ENCODE results near the gene SRSF1. TPM values are rescaled to one million over a fixed set of nuclear protein-coding genes. Genes with fewer than 3 reads are reported as not detected.
"Not testable (repeated sequence)": the region's sequence is repeated elsewhere in the genome, so short reads cannot be mapped to it uniquely, and the experiment has no call there.

SRSF1 gene, protein sequence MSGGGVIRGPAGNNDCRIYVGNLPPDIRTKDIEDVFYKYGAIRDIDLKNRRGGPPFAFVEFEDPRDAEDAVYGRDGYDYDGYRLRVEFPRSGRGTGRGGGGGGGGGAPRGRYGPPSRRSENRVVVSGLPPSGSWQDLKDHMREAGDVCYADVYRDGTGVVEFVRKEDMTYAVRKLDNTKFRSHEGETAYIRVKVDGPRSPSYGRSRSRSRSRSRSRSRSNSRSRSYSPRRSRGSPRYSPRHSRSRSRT
- total RNA-seq: 100 to 1,000 TPM; 441 to 469 TPM

DNA sequence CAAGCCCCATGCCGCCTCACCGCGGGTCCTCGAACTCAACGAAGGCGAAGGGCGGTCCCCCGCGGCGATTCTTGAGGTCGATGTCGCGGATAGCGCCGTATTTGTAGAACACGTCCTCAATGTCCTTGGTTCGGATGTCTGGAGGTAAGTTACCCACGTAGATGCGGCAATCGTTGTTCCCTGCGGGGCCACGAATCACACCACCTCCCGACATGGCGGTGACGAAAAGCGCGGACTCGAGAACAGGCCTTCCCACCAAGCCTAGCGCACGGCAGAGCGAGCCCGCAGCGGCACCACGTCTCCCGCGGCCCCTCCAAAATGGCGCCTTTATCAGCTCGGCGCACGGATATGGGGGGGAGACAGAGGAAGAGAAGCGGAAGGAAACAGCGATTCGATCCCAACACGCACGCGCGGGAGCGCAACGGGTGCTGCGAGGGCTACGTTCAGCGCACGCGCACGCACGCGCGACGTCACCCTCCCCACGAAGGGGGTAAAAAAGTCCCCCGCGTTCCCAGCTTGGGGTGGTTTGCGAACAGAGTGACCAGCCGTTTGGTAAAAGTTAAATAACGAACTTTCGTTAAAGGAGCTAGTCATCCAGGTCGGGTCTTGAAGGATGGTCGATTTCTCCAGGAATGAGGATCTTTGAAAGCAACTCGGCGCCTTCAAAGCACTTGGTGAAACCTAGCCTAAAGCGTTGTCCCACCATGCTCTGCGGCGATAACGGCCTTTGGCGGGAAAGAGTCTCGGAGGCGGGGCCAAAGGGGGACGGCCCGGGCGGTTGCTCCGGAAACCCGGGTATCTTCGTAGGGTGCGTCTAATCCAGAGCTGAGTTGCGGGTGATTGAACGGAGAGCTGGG, at the start of gene SRSF1:
Gene SRSF1, minus strand, starts transcription at position 323 of the 857 bp plus-strand sequence. Its CDS starts 109 bp downstream, at position 214.
- H3K27ac Mint-ChIP-seq: peak within 1 kb of the TSS; percentile 99
- H3K36me3 Mint-ChIP-seq: peaks cover 64% of the 10 kb centered on the region
- no peaks in the 10 kb centered on the region for H3K9me3 Mint-ChIP-seq
- H3K4me1 Mint-ChIP-seq: peaks cover 41% of the 10 kb centered on the region
- DNase-seq: peak; percentile 97
- H3K4me3 Mint-ChIP-seq: peak within 1 kb of the TSS; percentile 93
- H3K27me3 Mint-ChIP-seq: no peaks in the 10 kb centered on the region

DNA sequence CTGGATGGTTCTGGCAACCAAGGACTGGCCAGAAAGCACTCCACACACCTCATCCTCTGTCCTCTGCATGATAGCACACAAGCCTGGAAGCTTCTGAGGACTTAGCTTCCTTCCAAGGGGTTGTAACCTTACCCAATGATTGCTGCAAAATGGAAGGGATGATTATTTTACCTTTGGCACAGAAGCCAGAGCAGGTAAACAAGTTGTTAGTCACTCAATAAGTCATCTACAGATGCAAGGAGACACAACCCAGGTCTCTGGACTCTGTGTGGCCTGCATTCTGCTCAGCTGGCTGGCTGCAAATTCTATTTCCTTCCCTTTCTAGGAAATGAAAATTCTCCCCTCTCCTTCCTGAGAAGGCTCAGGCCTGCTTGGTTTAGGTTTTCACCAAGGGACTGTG, 49.4 kb upstream of the SRSF1 start:
- H3K9me3 Mint-ChIP-seq: no peaks in the 10 kb centered on the region
- H3K36me3 Mint-ChIP-seq: no peaks in the 10 kb centered on the region
- H3K4me3 Mint-ChIP-seq: no peak overlapping the region
- H3K27ac Mint-ChIP-seq: no peak overlapping the region
- no peaks in the 10 kb centered on the region for H3K27me3 Mint-ChIP-seq
- H3K4me1 Mint-ChIP-seq: peaks cover 11% of the 10 kb centered on the region
- DNase-seq: no peak

DNA sequence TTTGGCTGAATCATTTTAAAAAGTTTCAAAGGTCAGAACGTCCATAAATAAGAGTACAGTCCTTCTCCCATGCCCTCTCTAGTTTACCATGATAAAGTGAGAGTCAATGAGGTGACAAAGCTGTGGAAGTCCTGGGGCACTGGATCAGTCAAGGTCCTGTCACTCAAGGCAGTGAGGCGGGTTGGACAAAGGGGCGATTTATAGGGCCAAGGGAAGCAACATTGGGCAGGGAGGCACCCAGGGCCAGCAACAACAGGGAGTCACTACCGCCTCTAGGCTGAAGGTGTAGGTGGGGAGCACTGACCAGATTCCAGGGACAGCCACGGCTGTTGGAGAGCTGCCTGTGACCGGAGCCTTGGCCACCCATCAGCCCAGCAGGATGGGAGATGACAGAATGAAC, 47.6 kb upstream of the SRSF1 start:
- H3K9me3 Mint-ChIP-seq: no peaks in the 10 kb centered on the region
- DNase-seq: no peak
- H3K36me3 Mint-ChIP-seq: no peaks in the 10 kb centered on the region
- no peaks in the 10 kb centered on the region for H3K27me3 Mint-ChIP-seq
- H3K4me3 Mint-ChIP-seq: no peak overlapping the region
- H3K27ac Mint-ChIP-seq: no peak overlapping the region
- H3K4me1 Mint-ChIP-seq: peaks cover 11% of the 10 kb centered on the region

DNA sequence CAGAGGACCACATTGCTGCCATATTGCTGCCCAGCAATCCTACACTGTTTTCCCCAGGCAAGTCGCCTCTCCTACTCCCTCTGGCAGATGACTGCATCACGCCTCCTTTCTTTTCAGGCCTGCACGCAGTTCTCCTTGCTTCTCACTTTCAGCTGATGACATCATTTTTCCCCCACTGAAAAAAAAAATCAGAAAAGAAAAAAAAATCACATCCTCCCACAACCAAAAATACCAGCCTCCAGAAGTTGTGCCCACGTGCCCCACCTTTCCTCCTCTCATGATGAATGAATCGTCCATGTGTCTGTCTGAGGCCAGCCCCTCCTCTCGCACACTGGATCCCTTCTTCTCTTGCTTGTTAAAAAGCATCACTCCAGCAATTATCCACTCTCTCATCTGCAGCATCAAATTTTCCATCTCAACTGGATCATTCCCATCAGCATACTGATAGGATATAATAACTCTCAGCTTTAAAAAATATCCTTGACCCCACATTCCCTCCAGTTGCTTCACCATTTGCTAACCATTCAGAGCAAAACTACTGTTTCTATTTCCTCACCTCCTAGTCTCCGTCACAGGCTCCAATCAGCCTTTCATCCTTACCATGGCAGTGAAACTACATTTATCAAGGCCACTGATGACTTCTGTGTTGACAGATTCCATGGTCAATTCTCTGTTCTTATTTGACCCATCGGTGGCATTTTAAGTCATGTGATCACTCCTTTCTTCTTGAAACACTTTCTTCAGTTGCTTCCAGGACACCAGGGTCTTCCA, 46.1 kb upstream of the SRSF1 start:
- H3K36me3 Mint-ChIP-seq: no peaks in the 10 kb centered on the region
- no peak overlapping the region for H3K4me3 Mint-ChIP-seq
- no peak overlapping the region for H3K27ac Mint-ChIP-seq
- DNase-seq: peak; percentile 11
- no peaks in the 10 kb centered on the region for H3K27me3 Mint-ChIP-seq
- H3K4me1 Mint-ChIP-seq: peaks cover 11% of the 10 kb centered on the region
- no peaks in the 10 kb centered on the region for H3K9me3 Mint-ChIP-seq

DNA sequence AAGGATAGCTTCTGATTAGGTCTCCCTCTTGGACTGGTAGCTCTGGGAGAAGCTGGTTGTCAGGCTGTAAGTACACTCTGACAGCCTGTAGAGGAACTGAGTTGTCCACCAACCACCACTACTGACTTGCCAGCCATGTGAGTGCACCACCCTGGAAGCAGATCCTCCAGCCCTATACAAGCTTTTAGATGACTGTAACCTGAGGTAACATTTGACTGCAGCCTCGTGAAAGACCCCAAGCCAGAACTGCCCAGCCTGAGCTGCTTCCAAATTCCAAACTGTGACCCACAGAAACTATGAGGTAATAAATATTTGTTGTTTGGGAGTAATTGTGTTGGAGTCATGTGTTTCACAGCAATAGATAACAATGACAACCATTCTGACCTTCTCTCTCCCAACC, 45.4 kb upstream of the SRSF1 start:
- Mint-ChIP-seq H3K4me1 (peaks cover 11% of the 10 kb centered on the region), H3K4me3 (no peak overlapping the region), H3K27ac (no peak overlapping the region), H3K27me3 (no peaks in the 10 kb centered on the region), H3K9me3 (no peaks in the 10 kb centered on the region), H3K36me3 (no peaks in the 10 kb centered on the region)
- DNase-seq: no peak

DNA sequence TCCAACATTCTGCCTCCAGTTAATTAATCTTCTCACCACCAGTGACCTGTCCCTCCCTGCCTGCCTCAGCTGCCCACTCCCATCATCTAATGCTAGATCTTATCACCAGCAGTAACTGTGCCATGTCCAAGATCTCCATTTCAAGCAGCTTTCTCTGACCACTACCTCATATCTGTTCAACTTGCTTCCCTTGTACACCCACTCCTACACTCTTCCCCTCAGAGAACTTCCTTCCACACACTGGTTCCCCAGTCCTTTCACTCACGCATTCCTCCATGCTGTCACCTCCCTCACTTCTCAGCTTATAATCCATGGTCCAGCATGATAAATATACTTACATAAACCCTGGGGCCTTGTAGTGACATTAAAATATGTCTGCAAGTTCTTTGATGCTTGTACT, 44.4 kb upstream of the SRSF1 start:
- DNase-seq: no peak
- Mint-ChIP-seq H3K9me3 (no peaks in the 10 kb centered on the region), H3K36me3 (no peaks in the 10 kb centered on the region), H3K27me3 (no peaks in the 10 kb centered on the region), H3K4me3 (no peak overlapping the region), H3K27ac (no peak overlapping the region), H3K4me1 (peaks cover 11% of the 10 kb centered on the region)

DNA sequence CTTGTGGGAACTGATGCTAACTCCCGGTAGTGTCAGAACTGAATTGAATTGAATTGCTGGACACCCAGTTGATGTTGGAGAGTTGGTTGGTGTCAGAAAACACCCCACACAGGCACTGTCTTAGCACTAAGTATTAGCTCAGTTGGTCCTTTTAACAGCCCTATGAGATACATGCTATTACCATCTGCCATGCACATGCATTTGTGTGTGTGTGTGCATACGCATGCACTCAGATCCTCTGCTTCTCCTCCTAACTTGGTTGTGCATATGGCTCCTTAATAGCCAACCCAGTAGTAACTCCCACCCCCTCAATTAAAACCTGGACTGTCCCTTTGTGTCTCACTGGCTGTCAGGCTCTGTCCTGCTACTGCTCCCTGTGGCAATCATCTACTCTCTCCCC, 43.9 kb upstream of the SRSF1 start:
- H3K9me3 Mint-ChIP-seq: no peaks in the 10 kb centered on the region
- H3K27me3 Mint-ChIP-seq: no peaks in the 10 kb centered on the region
- peaks cover 11% of the 10 kb centered on the region for H3K4me1 Mint-ChIP-seq
- H3K4me3 Mint-ChIP-seq: no peak overlapping the region
- H3K36me3 Mint-ChIP-seq: no peaks in the 10 kb centered on the region
- DNase-seq: no peak
- H3K27ac Mint-ChIP-seq: no peak overlapping the region

DNA sequence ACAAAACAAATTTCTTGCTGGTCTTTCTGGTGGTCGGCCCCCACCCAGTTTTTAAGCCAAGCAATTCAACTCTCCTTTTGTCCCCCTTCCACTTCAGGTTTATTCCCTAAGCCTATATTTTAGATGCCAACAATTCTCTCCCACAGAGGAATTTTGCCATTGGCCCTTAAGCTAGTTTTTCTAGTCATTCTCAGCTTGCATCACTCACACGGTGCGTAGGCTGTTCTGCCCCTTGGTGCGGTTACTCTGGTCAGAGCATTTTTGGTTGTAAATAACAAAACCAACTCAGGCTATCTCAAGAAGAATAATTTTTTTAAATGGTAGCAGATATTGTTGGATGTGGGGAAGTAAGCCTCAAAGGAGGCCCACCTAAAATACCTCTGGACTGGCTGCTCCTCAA, 42.5 kb upstream of the SRSF1 start:
- H3K36me3 Mint-ChIP-seq: no peaks in the 10 kb centered on the region
- no peak for DNase-seq
- no peaks in the 10 kb centered on the region for H3K27me3 Mint-ChIP-seq
- H3K27ac Mint-ChIP-seq: no peak overlapping the region
- H3K4me1 Mint-ChIP-seq: peaks cover 11% of the 10 kb centered on the region
- H3K9me3 Mint-ChIP-seq: no peaks in the 10 kb centered on the region
- H3K4me3 Mint-ChIP-seq: no peak overlapping the region

DNA sequence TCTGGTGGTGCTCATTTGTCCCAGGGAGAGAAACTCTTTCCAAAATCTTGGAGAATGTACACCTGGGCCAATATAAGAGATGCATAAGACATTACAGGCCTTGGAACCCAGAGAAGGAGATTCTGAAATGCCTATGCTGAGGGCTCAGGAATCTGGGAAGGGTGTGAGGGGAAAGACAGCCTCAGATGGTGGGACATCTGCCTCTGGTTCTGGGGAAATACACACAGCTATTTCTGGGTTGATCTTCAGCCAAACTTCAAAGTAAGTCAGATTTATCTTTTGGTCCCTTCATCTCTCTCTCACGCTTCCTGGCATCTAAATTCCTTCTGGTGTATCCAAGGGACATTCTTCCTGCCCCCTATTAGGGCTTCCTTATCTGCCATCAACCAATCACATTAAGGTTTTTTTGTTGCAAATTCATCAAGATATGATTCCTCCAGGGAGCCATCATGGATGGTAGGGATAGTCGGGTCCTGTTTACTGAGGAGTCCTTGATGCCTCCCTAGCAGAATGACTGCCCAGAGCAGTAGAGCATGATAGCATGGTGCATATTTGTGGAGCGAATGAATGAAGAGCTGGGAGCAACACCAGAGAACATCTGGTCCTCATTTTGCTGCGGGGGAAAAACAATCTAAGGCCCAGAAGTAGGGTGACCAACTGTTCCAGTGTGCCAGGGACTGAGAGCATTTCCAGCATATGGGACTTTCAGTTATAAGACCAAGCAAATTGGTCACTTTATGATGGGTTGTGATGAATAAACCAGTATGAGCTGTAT, 40.5 kb upstream of the SRSF1 start:
- H3K9me3 Mint-ChIP-seq: no peaks in the 10 kb centered on the region
- peaks cover 4% of the 10 kb centered on the region for H3K27me3 Mint-ChIP-seq
- H3K4me1 Mint-ChIP-seq: peaks cover 2% of the 10 kb centered on the region
- H3K4me3 Mint-ChIP-seq: no peak overlapping the region
- no peak for DNase-seq
- no peak overlapping the region for H3K27ac Mint-ChIP-seq
- H3K36me3 Mint-ChIP-seq: no peaks in the 10 kb centered on the region

DNA sequence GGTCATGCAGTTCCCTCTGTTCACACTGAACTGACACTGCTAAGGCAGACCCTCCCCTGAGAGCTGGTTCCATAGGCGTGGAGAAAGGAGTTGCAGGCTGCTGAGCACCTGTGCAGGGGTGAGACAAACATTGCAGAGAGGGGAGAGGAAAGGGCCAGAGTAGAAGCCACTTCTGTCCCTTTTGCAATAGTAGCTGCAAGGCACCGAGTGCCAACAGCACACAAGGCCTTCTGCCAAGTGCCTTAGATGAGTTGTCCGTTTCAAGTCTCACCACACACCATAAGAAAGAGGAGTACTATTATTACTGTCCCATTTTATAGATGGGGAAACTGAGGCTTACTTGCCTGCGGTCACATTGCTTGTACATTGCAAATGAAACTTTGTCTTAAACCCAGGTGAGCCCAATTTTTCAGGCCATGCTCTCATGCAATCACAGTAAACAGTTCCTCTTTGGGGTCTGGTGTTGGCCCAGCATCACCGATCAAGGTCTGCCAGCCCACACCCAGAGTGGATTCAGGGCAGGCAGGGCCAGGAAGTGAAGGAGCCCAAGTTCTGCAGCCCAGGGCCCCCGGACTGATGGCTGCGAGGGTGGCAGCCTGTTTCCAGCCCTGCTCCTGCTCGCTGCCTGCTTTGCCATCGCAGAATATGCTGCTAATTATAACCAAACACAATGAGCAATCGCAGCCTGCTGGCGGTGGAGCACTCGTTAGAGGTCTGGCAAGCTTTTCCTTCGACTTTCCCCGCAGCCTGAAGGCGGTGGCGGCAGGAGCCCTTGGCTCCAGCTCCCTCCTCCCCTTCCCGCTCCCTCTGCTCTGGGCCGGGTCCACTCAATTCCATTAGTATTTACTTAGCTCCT, 39.4 kb upstream of the SRSF1 start:
- no peak for DNase-seq
- Mint-ChIP-seq H3K36me3 (no peaks in the 10 kb centered on the region), H3K4me1 (no peaks in the 10 kb centered on the region), H3K4me3 (no peak overlapping the region), H3K27me3 (peaks cover 8% of the 10 kb centered on the region), H3K9me3 (no peaks in the 10 kb centered on the region), H3K27ac (no peak overlapping the region)

DNA sequence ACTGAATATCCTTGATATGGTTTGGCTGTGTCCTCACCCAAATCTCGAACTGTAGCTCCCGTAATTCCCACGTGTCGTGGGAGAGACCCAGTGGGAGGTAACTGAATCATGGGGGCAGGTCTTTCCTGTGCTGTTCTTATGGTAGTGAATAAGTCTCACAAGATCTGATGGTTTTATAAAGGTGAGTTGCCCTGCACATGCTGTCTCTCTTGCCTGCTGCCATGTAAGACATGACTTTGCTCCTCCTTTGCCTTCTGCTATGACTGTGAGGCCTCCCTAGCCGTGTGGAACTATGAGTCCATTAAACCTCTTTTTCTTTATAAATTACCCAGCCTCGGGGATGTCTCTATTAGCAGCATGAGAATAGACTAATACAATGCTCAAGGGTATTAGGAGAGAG, 37.2 kb upstream of the SRSF1 start:
- H3K4me1 Mint-ChIP-seq, H3K4me3 Mint-ChIP-seq, H3K27ac Mint-ChIP-seq, DNase-seq, H3K36me3 Mint-ChIP-seq, H3K9me3 Mint-ChIP-seq: not testable (repeated sequence)
- H3K27me3 Mint-ChIP-seq: peaks cover 11% of the 10 kb centered on the region

DNA sequence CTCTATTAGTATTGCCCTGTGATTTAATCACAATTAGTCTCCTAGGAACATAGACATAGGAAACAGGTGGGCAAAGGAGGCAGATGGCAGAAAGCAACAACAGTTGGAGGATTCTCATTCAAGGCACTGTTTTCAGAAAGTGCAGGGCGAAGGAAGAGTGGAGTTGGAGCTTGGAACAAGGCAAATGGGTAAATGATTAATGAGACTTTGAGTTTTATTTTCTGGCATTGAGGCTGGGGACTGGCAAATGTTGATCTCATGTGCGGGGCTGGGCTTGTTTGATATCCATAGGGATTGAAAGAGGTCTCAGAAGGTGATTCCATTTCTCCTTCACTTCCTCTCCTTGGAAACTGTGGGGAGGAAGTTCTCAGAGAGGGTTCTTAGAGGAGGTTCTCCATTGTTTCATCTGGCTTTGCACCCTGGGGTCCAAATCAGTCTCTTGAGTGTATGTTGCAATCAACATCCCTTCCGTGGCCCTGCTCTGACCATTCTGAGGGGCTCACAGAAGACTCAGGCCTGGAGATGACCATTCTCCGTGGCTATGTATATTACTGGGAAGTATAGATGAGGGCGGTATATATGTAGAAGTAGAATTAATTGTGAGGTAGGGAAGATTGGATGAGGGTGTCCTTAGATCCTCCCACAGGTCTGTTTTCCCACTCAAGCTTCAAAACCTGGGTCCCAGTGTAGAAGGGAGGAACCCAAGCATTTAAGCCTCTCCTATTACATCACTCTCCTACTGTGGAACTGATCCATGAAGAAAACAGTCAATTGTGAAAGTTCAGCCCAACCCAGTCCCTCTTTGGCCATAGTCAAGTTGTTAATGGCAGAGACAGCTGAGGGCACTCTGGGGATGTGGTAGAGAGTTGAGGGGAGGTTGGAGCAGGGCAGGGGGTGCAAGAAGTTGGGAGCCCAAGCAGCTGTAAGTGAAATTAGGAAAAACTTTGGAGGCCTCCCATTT, 36.5 kb upstream of the SRSF1 start:
- no peaks in the 10 kb centered on the region for H3K36me3 Mint-ChIP-seq
- H3K27me3 Mint-ChIP-seq: peaks cover 11% of the 10 kb centered on the region
- H3K27ac Mint-ChIP-seq: no peak overlapping the region
- no peaks in the 10 kb centered on the region for H3K9me3 Mint-ChIP-seq
- no peak for DNase-seq
- H3K4me1 Mint-ChIP-seq: no peaks in the 10 kb centered on the region
- no peak overlapping the region for H3K4me3 Mint-ChIP-seq

DNA sequence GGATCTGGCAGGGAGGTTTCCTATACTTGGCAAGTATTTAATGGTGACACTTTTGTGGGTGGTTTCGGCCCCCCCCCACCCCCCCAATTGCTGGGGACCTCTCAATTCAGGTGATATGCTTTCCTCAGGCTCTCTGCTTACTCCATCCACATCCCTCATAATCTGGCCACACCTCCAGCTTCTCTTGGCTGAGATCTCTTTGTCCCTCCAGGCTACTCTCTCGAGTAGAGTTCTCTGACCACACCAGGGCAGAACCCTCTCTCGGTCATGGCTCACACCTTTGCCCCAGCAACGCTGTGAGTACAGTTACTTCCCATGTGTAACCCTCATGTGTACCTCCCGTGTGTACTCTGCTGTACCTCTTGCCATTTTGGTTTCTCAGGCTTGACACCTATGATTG, 34.1 kb upstream of the SRSF1 start:
- H3K27ac Mint-ChIP-seq: no peak overlapping the region
- H3K4me3 Mint-ChIP-seq: no peak overlapping the region
- peaks cover 16% of the 10 kb centered on the region for H3K27me3 Mint-ChIP-seq
- H3K36me3 Mint-ChIP-seq: no peaks in the 10 kb centered on the region
- no peaks in the 10 kb centered on the region for H3K9me3 Mint-ChIP-seq
- no peak for DNase-seq
- no peaks in the 10 kb centered on the region for H3K4me1 Mint-ChIP-seq

Data from activated naive CD8-positive, alpha-beta T cell treated with anti-CD3 and anti-CD28 coated beads for 36 hours (primary cell).